HEK293T (cell line): Measurements from ENCODE around the gene PFDN1.

Experiments used
- ARNT ChIP-seq: fragments of 450-650 bp; IDR thresholded peaks from 2 replicates; pipeline ENCODE4 v1.6.1; 2017; ENCODE audit warnings: mild to moderate bottlenecking
- BHLHE40 ChIP-seq: fragments of 450-650 bp; IDR thresholded peaks from 2 replicates; pipeline ENCODE4 v1.6.1; 2016; ENCODE audit warnings: mild to moderate bottlenecking, moderate library complexity, borderline replicate concordance
- FOXA1 ChIP-seq: fragments of 450-650 bp; IDR thresholded peaks from 2 replicates; pipeline ENCODE4 v1.6.1; 2016; ENCODE audit warnings: mild to moderate bottlenecking
- FOXK2 ChIP-seq: fragments of 450-650 bp; IDR thresholded peaks from 2 replicates; pipeline ENCODE4 v1.6.1; 2016; ENCODE audit warnings: mild to moderate bottlenecking
- FOXM1 ChIP-seq: fragments of 450-650 bp; IDR thresholded peaks from 2 replicates; pipeline ENCODE4 v1.6.1; 2017; ENCODE audit warnings: mild to moderate bottlenecking, borderline replicate concordance
- HDGF ChIP-seq: fragments of 450-650 bp; IDR thresholded peaks from 2 replicates; pipeline ENCODE4 v1.6.1; 2017; ENCODE audit warnings: antibody characterized with exemption, borderline replicate concordance
- L3MBTL2 ChIP-seq: fragments of 450-650 bp; conservative IDR thresholded peaks from 2 replicates; pipeline ENCODE4 v1.6.1; 2016; ENCODE audit warnings: mild to moderate bottlenecking
- NFRKB ChIP-seq: fragments of 450-650 bp; IDR thresholded peaks from 2 replicates; pipeline ENCODE4 v1.6.1; 2016; ENCODE audit warnings: mild to moderate bottlenecking, moderate library complexity
- SP1 ChIP-seq: fragments of 450-650 bp; IDR thresholded peaks from 2 replicates; pipeline ENCODE4 v1.6.1; 2017
- SUZ12 ChIP-seq: fragments of 450-650 bp; IDR thresholded peaks from 2 replicates; pipeline ENCODE4 v1.6.1; 2016; ENCODE audit warnings: mild to moderate bottlenecking
- TF ChIP-seq, protein P1 (sequence below): fragments of 450-650 bp; IDR thresholded peaks from 2 replicates; pipeline ENCODE4 v1.6.1; 2016

DNA sequence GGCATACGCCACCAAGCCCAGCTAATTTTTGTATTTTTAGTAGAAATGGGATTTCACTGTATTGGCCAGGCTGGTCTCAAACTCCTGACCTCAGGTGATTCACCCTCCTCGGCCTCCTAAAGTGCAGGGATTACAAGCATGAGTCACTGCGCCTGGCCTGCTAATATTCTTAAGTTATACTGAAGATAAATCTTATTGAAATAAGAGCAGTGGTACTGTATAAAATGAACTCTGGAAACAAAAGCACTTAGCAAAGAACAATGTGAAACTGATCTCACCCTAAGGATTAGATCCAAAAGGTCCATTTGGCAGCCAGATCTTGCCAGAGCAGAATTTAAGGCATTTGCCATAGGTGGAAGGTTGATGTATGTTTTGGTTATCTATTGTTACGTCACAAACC lies 100.8 kb downstream of the PFDN1 start:
- TF ChIP-seq NFRKB (no peak), FOXA1 (no peak), ARNT (no peak), FOXK2 (no peak), BHLHE40 (no peak), HDGF (no peak), SUZ12 (no peak), SP1 (no peak), L3MBTL2 (no peak), FOXM1 (no peak)
- TF ChIP-seq, protein P1, sequence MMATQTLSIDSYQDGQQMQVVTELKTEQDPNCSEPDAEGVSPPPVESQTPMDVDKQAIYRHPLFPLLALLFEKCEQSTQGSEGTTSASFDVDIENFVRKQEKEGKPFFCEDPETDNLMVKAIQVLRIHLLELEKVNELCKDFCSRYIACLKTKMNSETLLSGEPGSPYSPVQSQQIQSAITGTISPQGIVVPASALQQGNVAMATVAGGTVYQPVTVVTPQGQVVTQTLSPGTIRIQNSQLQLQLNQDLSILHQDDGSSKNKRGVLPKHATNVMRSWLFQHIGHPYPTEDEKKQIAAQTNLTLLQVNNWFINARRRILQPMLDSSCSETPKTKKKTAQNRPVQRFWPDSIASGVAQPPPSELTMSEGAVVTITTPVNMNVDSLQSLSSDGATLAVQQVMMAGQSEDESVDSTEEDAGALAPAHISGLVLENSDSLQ, result no peak
